ENCODE measurements around the gene CDH1. TPM values are rescaled to one million over a fixed set of nuclear protein-coding genes. Genes with fewer than 3 reads are reported as not detected.

The CDH1 gene
- polyA plus RNA-seq, 1 of the 3 experiments (the other 2 are of a cell fraction) = not detected

DNA sequence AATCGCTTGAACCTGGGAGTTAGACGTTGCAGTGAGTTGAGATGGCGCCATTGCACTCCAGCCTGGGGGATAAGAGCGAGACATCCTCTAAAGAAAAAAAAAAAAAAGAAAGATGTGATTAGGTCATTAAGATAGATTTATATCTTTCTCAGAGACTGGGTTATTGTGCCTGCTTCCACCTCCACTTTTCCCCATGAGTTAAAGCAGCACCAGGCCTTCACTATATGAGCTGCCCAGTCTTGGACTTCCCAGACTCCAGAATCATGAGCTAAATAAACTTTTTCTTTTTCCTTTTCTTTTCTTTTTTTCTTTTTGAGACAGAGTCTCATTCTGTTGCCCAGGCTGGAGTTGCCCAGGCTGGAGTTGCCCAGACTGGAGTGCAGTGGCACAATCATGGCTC is 19.4 kb upstream of the CDH1 start:
- no peaks in the 10 kb centered on the region for H3K4me1 ChIP-seq (ENCODE audit: control insufficient read depth in 1 of 2, insufficient read depth in 2 of 2, low read depth in 1 of 2, low read length in 1 of 2)
- no peak overlapping the region for H3K4me2 ChIP-seq
- TF ChIP-seq YY1 (IDR thresholded peaks at IDR 0.05; ENCODE audit: low read depth) (no peak), POLR2AphosphoS5 (IDR thresholded peaks at IDR 0.05; ENCODE audit: low read depth, low read length) (no peak), NFIC (IDR thresholded peaks at IDR 0.05; ENCODE audit: borderline replicate concordance) (no peak), TAF1 (IDR thresholded peaks at IDR 0.05; ENCODE audit: borderline replicate concordance, low read depth, low read length) (no peak), GATA2 (CRISPR knock-in tag; IDR thresholded peaks at IDR 0.05) (no peak)
- TF ChIP-seq, protein P1, sequence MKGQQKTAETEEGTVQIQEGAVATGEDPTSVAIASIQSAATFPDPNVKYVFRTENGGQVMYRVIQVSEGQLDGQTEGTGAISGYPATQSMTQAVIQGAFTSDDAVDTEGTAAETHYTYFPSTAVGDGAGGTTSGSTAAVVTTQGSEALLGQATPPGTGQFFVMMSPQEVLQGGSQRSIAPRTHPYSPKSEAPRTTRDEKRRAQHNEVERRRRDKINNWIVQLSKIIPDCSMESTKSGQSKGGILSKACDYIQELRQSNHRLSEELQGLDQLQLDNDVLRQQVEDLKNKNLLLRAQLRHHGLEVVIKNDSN (IDR thresholded peaks at IDR 0.05; ENCODE audit: borderline replicate concordance, low read depth) = no peak
- no peaks in the 10 kb centered on the region for H3F3A ChIP-seq (replicated peaks; ENCODE audit: insufficient read depth)
- no peak overlapping the region for H2AFZ ChIP-seq (ENCODE audit: low read depth)
- H3K9me2 ChIP-seq = no peaks in the 10 kb centered on the region
- H4K20me1 ChIP-seq (ENCODE audit: insufficient read depth) = no peaks in the 10 kb centered on the region
- no peaks in the 10 kb centered on the region for H3K9me3 ChIP-seq
- H3K9ac ChIP-seq = no peak overlapping the region
- no peaks in the 10 kb centered on the region for H3K27me3 ChIP-seq (ENCODE audit: insufficient read depth)
- no peak overlapping the region for H3K27ac ChIP-seq (ENCODE audit: low read depth in 2 of 2, low read length in 1 of 2)
- ChIA-PET POLR2A (no interaction called here), CTCF (interaction anchor here (0.8 to 1.2 kb wide), 2 partner anchors 11 to 189 kb away, joined by 3 read pairs; no protein-coding TSS in a partner anchor)
- WGBS (ENCODE audit: low lambda C conversion rate) = 73% methylated on average over 4 of the region's 4 CpGs
- no peaks in the 10 kb centered on the region for H3K36me3 ChIP-seq (replicated peaks in 1 of 2; ENCODE audit: control insufficient read depth in 1 of 2, insufficient read depth in 2 of 2, low read length in 1 of 2)
- H3K4me3 ChIP-seq (ENCODE audit: low read depth in 2 of 2, low read length in 1 of 2) = no peak overlapping the region
- no peaks in the 10 kb centered on the region for H3K79me2 ChIP-seq (ENCODE audit: insufficient read depth)
- DNase-seq = no peak

DNA sequence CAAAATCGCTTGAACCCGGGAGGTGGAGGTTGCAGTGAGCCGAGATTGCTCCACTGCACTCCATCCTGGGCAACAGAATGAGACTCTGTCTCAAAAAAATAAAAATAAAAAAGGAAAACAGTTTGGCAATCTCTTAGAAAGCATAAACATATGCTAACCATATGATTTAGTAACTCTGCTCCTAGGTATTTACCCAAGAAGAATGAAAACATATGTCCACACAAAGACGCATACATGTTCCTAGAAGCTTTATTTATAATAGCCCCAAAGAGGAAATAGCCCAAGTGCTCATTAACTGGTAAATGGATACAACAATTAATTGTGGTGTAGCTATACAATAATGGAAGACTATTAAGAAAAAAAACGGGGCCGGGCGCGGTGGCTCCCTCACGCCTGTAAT is 18.5 kb upstream of the CDH1 start:
- no peaks in the 10 kb centered on the region for H3K4me1 ChIP-seq (ENCODE audit: control insufficient read depth in 1 of 2, insufficient read depth in 2 of 2, low read depth in 1 of 2, low read length in 1 of 2)
- no peak overlapping the region for H3K4me3 ChIP-seq (ENCODE audit: low read depth in 2 of 2, low read length in 1 of 2)
- H2AFZ ChIP-seq (ENCODE audit: low read depth) = no peak overlapping the region
- TF ChIP-seq, protein P1 (IDR thresholded peaks at IDR 0.05; ENCODE audit: borderline replicate concordance, low read depth) = no peak
- TF ChIP-seq JUND (IDR thresholded peaks at IDR 0.05) (no peak), RXRA (IDR thresholded peaks at IDR 0.05; ENCODE audit: borderline replicate concordance, low read depth) (no peak), RCOR1 (IDR thresholded peaks at IDR 0.05; ENCODE audit: low read length) (no peak), ELF1 (IDR thresholded peaks at IDR 0.05) (no peak), POLR2AphosphoS5 (IDR thresholded peaks at IDR 0.05; ENCODE audit: low read depth, low read length) (no peak), TCF12 (IDR thresholded peaks at IDR 0.05) (no peak), MEF2A (IDR thresholded peaks at IDR 0.05; ENCODE audit: borderline replicate concordance, low read depth) (no peak), CHD2 (IDR thresholded peaks at IDR 0.05; ENCODE audit: low read length, partially characterized antibody) (no peak), GABPA (IDR thresholded peaks at IDR 0.05; ENCODE audit: low read depth) (no peak), YY1 (IDR thresholded peaks at IDR 0.05; ENCODE audit: low read depth) (no peak), RFX5 (IDR thresholded peaks at IDR 0.05; ENCODE audit: low read length) (no peak), SIN3A (IDR thresholded peaks at IDR 0.05; ENCODE audit: borderline replicate concordance, low read depth, low read length) (no peak), GATA2 (CRISPR knock-in tag; IDR thresholded peaks at IDR 0.05) (no peak), EZH2phosphoT487 (IDR thresholded peaks at IDR 0.05; ENCODE audit: borderline replicate concordance, low read depth) (no peak), SMC3 (IDR thresholded peaks at IDR 0.05; ENCODE audit: low read depth, low read length) (no peak)
- TF ChIP-seq, protein P2, sequence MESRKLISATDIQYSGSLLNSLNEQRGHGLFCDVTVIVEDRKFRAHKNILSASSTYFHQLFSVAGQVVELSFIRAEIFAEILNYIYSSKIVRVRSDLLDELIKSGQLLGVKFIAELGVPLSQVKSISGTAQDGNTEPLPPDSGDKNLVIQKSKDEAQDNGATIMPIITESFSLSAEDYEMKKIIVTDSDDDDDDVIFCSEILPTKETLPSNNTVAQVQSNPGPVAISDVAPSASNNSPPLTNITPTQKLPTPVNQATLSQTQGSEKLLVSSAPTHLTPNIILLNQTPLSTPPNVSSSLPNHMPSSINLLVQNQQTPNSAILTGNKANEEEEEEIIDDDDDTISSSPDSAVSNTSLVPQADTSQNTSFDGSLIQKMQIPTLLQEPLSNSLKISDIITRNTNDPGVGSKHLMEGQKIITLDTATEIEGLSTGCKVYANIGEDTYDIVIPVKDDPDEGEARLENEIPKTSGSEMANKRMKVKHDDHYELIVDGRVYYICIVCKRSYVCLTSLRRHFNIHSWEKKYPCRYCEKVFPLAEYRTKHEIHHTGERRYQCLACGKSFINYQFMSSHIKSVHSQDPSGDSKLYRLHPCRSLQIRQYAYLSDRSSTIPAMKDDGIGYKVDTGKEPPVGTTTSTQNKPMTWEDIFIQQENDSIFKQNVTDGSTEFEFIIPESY (IDR thresholded peaks at IDR 0.05; ENCODE audit: borderline replicate concordance, low read depth) = no peak
- TF ChIP-seq, protein P3, sequence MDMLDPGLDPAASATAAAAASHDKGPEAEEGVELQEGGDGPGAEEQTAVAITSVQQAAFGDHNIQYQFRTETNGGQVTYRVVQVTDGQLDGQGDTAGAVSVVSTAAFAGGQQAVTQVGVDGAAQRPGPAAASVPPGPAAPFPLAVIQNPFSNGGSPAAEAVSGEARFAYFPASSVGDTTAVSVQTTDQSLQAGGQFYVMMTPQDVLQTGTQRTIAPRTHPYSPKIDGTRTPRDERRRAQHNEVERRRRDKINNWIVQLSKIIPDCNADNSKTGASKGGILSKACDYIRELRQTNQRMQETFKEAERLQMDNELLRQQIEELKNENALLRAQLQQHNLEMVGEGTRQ (IDR thresholded peaks at IDR 0.05; ENCODE audit: borderline replicate concordance, low read depth, low read length) = no peak
- TF ChIP-seq, protein P4, sequence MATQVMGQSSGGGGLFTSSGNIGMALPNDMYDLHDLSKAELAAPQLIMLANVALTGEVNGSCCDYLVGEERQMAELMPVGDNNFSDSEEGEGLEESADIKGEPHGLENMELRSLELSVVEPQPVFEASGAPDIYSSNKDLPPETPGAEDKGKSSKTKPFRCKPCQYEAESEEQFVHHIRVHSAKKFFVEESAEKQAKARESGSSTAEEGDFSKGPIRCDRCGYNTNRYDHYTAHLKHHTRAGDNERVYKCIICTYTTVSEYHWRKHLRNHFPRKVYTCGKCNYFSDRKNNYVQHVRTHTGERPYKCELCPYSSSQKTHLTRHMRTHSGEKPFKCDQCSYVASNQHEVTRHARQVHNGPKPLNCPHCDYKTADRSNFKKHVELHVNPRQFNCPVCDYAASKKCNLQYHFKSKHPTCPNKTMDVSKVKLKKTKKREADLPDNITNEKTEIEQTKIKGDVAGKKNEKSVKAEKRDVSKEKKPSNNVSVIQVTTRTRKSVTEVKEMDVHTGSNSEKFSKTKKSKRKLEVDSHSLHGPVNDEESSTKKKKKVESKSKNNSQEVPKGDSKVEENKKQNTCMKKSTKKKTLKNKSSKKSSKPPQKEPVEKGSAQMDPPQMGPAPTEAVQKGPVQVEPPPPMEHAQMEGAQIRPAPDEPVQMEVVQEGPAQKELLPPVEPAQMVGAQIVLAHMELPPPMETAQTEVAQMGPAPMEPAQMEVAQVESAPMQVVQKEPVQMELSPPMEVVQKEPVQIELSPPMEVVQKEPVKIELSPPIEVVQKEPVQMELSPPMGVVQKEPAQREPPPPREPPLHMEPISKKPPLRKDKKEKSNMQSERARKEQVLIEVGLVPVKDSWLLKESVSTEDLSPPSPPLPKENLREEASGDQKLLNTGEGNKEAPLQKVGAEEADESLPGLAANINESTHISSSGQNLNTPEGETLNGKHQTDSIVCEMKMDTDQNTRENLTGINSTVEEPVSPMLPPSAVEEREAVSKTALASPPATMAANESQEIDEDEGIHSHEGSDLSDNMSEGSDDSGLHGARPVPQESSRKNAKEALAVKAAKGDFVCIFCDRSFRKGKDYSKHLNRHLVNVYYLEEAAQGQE (IDR thresholded peaks at IDR 0.05; ENCODE audit: low read depth, low read length) = no peak
- no peaks in the 10 kb centered on the region for H3K9me3 ChIP-seq
- no peak overlapping the region for H3K4me2 ChIP-seq
- H3K9me2 ChIP-seq = no peaks in the 10 kb centered on the region
- no peak overlapping the region for H3K9ac ChIP-seq
- 67% methylated on average over 9 of the region's 9 CpGs for WGBS (ENCODE audit: low lambda C conversion rate)
- H3K27ac ChIP-seq (ENCODE audit: low read depth in 2 of 2, low read length in 1 of 2) = no peak overlapping the region
- no peaks in the 10 kb centered on the region for H3K79me2 ChIP-seq (ENCODE audit: insufficient read depth)
- no peaks in the 10 kb centered on the region for H3F3A ChIP-seq (replicated peaks; ENCODE audit: insufficient read depth)
- CTCF ChIA-PET = interaction anchor here (0.8 to 1.2 kb wide), 2 partner anchors 10 to 190 kb away, joined by 3 read pairs; no protein-coding TSS in a partner anchor
- no peaks in the 10 kb centered on the region for H3K27me3 ChIP-seq (ENCODE audit: insufficient read depth)
- H4K20me1 ChIP-seq (ENCODE audit: insufficient read depth) = no peaks in the 10 kb centered on the region
- DNase-seq = no peak
- H3K36me3 ChIP-seq (replicated peaks in 1 of 2; ENCODE audit: control insufficient read depth in 1 of 2, insufficient read depth in 2 of 2, low read length in 1 of 2) = no peaks in the 10 kb centered on the region
- POLR2A ChIA-PET = no interaction called here

Data from SK-N-SH (cell line).